Muscle of back (tissue), 11 donors: ENCODE measurements around the gene CNTNAP3. TPM values are rescaled to one million over a fixed set of nuclear protein-coding genes. Genes with fewer than 3 reads are reported as not detected.
"Not testable (repeated sequence)": the region's sequence is repeated elsewhere in the genome, so short reads cannot be mapped to it uniquely, and the experiment has no call there.

Experiments used
- DNase-seq, 3 donors: peaks; one replicate each; pipeline versions ENCODE4 v3.0.0 to v3.0.0-alpha.2; 2013
- polyA plus RNA-seq, 10 donors: library from polyadenylated mRNA; unstranded; fragments of 120-200 nt; gene quantifications; one replicate each; pipeline ENCODE4 v1.2.1, GENCODE V29; 2013; ENCODE audit not compliant: insufficient read length in 10 of 10

CNTNAP3 gene
- polyA plus RNA-seq, 10 donors = 0.96 to 3.2 (median 2.3) TPM

GRCh38 chr9:39073537-39073936 is 214.4 kb downstream of the CNTNAP3 start:
- DNase-seq = not testable (repeated sequence)

- not testable (repeated sequence) for DNase-seq
Measured at GRCh38 chr9:39067683-39068082, 220.3 kb downstream of the CNTNAP3 start.

- DNase-seq = not testable (repeated sequence)
Measured at GRCh38 chr9:39062966-39063365, 225.0 kb downstream of the CNTNAP3 start.

GRCh38 chr9:39054453-39054852 is 233.5 kb downstream of the CNTNAP3 start:
- not testable (repeated sequence) for DNase-seq

- not testable (repeated sequence) for DNase-seq
Measured at GRCh38 chr9:39046833-39047232, 241.1 kb downstream of the CNTNAP3 start.

- not testable (repeated sequence) for DNase-seq
Measured at GRCh38 chr9:39042352-39042803, 245.6 kb downstream of the CNTNAP3 start.

GRCh38 chr9:39041774-39042173 is 246.2 kb downstream of the CNTNAP3 start:
- DNase-seq = not testable (repeated sequence)

- DNase-seq = peak in 1 of 3 donors; percentile 52
Measured at GRCh38 chr9:39039148-39039547, 248.8 kb downstream of the CNTNAP3 start.

GRCh38 chr9:39038221-39038620 is 249.7 kb downstream of the CNTNAP3 start:
- DNase-seq = not testable (repeated sequence)

- not testable (repeated sequence) for DNase-seq
Measured at GRCh38 chr9:39033849-39034248, 254.1 kb downstream of the CNTNAP3 start.

GRCh38 chr9:39030204-39031019 is 257.6 kb downstream of the CNTNAP3 start:
- DNase-seq = not testable (repeated sequence)

GRCh38 chr9:39028855-39029254 is 259.1 kb downstream of the CNTNAP3 start:
- DNase-seq = not testable (repeated sequence)

GRCh38 chr9:39028168-39028567 is 259.8 kb downstream of the CNTNAP3 start:
- DNase-seq = not testable (repeated sequence)

GRCh38 chr9:39025911-39026588 is 261.9 kb downstream of the CNTNAP3 start:
- not testable (repeated sequence) for DNase-seq

Other genes starting within 250 kb of the CNTNAP3 start
- gene SPATA31A1, start 67.5 kb upstream of the CNTNAP3 start, polyA plus RNA-seq = not detected